Measurements from ENCODE around the gene CCNB1.
A peak's percentile ranks its signal among the peaks of the same experiment; 100 is the strongest.
"Not testable (repeated sequence)": the region's sequence is repeated elsewhere in the genome, so short reads cannot be mapped to it uniquely, and the experiment has no call there.

The CCNB1 gene

GRCh38 chr5:69187342-69187741 lies 20.4 kb downstream of the CCNB1 start:
- no peak for DNase-seq

GRCh38 chr5:69188811-69189161 lies 21.8 kb downstream of the CCNB1 start:
- no peak for DNase-seq

- DNase-seq = peak; percentile 83 to 86
Observed at GRCh38 chr5:69189162-69190086, 22.5 kb downstream of the CCNB1 start, which contains the start of gene CENPH. TSS of gene CENPH (plus strand) at chr5:69189583. CDS start at chr5:69189635, 52 bp downstream.

GRCh38 chr5:69202497-69202896 lies 35.5 kb downstream of the CCNB1 start:
- no peak for DNase-seq

GRCh38 chr5:69206528-69207190 lies 39.7 kb downstream of the CCNB1 start:
- no peak for DNase-seq

- no peak for DNase-seq
Observed at GRCh38 chr5:69209602-69210001, 42.7 kb downstream of the CCNB1 start.

- no peak for DNase-seq
Observed at GRCh38 chr5:69211200-69211599, 44.2 kb downstream of the CCNB1 start.

GRCh38 chr5:69212022-69212421 lies 45.1 kb downstream of the CCNB1 start:
- DNase-seq = no peak

GRCh38 chr5:69213513-69214215 lies 46.7 kb downstream of the CCNB1 start:
- DNase-seq = no peak

- DNase-seq = no peak
Observed at GRCh38 chr5:69217151-69217511, 50.2 kb downstream of the CCNB1 start.

GRCh38 chr5:69217548-69218526 lies 50.9 kb downstream of the CCNB1 start:
- DNase-seq = peak; percentile 91

- DNase-seq = no peak
Observed at GRCh38 chr5:69219939-69220338, 53.0 kb downstream of the CCNB1 start.

- DNase-seq = not testable (repeated sequence)
Observed at GRCh38 chr5:69220371-69220770, 53.4 kb downstream of the CCNB1 start.

- DNase-seq = not testable (repeated sequence)
Observed at GRCh38 chr5:69220833-69221232, 53.9 kb downstream of the CCNB1 start.

GRCh38 chr5:69224520-69224919 lies 57.6 kb downstream of the CCNB1 start:
- no peak for DNase-seq

- no peak for DNase-seq
Observed at GRCh38 chr5:69225860-69226259, 58.9 kb downstream of the CCNB1 start.

Data from SHP77 (cell line).